Activated CD4-positive, alpha-beta memory T cell treated with anti-CD3 and anti-CD28 coated beads for 36 hours (primary cell): ENCODE data around the gene TRNAU1AP. TPM values are rescaled to one million over a fixed set of nuclear protein-coding genes. Genes with fewer than 3 reads are reported as not detected.
"Not testable (repeated sequence)": the region's sequence is repeated elsewhere in the genome, so short reads cannot be mapped to it uniquely, and the experiment has no call there.

ENCODE experiments used
- CTCF ChIA-PET: fragments of 350-600 bp; sonication (Branson Sonifier 250); formaldehyde crosslinking; loops from one replicate; lab custom pipeline; 2021; ENCODE audit warnings: antibody characterized with exemption, inconsistent platforms; lab: Charles Lee
- POLR2A ChIA-PET: fragments of 350-600 bp; sonication (Branson Sonifier 250); formaldehyde crosslinking; loops from one replicate; lab custom pipeline; 2021; ENCODE audit warnings: antibody characterized with exemption; lab: Charles Lee
- DNase-seq: peaks from one replicate; pipeline ENCODE4 v3.0.0-alpha.2; 2020
- H3K27ac Mint-ChIP-seq: one replicate; pipeline ENCODE4 v1.8.0; 2021; ENCODE audit warnings: mixed read lengths
- H3K27me3 Mint-ChIP-seq: one replicate; pipeline ENCODE4 v1.8.0; 2021; ENCODE audit warnings: mixed read lengths
- H3K36me3 Mint-ChIP-seq: one replicate; pipeline ENCODE4 v1.8.0; 2021; ENCODE audit warnings: mixed read lengths
- H3K4me1 Mint-ChIP-seq: one replicate; pipeline ENCODE4 v1.8.0; 2021; ENCODE audit warnings: low read depth, mixed read lengths
- H3K4me3 Mint-ChIP-seq: one replicate; pipeline ENCODE4 v1.8.0; 2021; ENCODE audit warnings: mild to moderate bottlenecking, mixed read lengths
- H3K9me3 Mint-ChIP-seq: one replicate; pipeline ENCODE4 v1.8.0; 2021; ENCODE audit warnings: mixed read lengths
- intact Hi-C: fragments of 100-400 bp; cut with micrococcal nuclease; formaldehyde crosslinking; loops from one replicate; pipeline ENCODE4 v1.15.1; 2023
- total RNA-seq, 2 experiments: library from RNA; stranded (reverse); gene quantifications; one replicate each; pipeline ENCODE4 v1.2.3, GENCODE V29; 2021

The TRNAU1AP gene
- total RNA-seq, 2 experiments from 2014 or later = 57.3 to 59.6 TPM

DNA sequence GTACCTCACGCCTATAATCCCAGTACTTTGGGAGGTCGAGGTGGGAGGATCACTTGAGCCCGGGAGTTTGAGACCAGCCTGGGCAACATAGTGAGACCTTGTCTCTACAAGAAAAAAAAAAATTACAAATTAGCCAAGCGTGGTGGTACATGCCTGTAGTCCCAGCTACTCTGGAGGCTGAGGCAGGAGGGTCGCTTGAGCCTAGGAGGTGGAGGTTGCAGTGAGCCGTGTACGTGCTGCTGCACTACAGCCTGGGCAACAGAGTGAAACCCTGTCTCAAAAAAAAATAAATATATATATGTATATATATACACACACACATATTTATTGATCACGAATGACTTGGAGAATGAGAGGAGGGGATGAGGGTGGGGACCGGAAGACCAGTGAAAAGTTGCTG lies 30.3 kb upstream of the TRNAU1AP start:
- H3K4me3 Mint-ChIP-seq, H3K27ac Mint-ChIP-seq, intact Hi-C loops, H3K9me3 Mint-ChIP-seq, H3K27me3 Mint-ChIP-seq, DNase-seq: not testable (repeated sequence)
- peaks cover 21% of the 10 kb centered on the region for H3K36me3 Mint-ChIP-seq
- peaks cover 24% of the 10 kb centered on the region for H3K4me1 Mint-ChIP-seq
- ChIA-PET CTCF (interaction anchor here (0.8 to 0.9 kb wide), 2 partner anchors 81 to 273 kb away, joined by 3 read pairs; no protein-coding TSS in a partner anchor), POLR2A (interaction anchor here (1.3 kb wide), 1 partner anchor 15 kb away, joined by 3 read pairs; no protein-coding TSS in a partner anchor)

DNA sequence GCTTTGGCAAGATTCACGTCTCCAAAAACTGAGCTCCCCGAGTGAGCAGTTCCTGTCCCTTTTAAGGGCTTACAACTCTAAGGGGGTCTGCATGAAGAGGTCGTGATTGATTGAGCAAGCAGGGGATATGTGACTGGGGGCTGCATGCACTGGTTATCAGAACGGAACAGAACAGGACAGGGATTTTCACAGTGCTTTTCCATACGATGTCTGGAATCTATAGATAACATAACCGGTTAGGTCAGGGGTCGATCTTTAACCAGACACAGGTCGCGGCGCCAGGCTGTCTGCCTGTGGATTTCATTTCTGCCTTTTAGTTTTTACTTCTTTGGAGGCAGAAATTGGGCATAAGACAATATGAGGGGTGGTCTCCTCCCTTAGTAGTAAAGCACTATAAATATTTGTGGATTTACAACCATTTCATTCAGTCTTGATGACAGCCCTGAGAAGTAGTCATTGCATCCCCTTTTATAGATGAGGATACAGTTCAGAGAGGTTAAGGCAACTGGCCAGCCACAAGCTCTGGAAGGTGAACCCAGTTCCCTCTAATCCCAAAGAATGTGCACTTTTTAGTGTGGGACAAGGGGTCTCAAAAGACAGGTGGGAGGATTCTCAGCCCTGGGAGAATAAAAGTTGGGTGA lies 27.8 kb upstream of the TRNAU1AP start:
- peaks cover 17% of the 10 kb centered on the region for H3K36me3 Mint-ChIP-seq
- intact Hi-C loops, H3K27ac Mint-ChIP-seq, H3K27me3 Mint-ChIP-seq, H3K4me1 Mint-ChIP-seq, H3K9me3 Mint-ChIP-seq, DNase-seq, H3K4me3 Mint-ChIP-seq: not testable (repeated sequence)
- ChIA-PET POLR2A (interaction anchor here (1.0 kb wide), 1 partner anchor 56 kb away, joined by 3 read pairs; no protein-coding TSS in a partner anchor), CTCF (interaction anchor here (1.0 kb wide), 1 partner anchor 352 kb away, joined by 3 read pairs; no protein-coding TSS in a partner anchor)

DNA sequence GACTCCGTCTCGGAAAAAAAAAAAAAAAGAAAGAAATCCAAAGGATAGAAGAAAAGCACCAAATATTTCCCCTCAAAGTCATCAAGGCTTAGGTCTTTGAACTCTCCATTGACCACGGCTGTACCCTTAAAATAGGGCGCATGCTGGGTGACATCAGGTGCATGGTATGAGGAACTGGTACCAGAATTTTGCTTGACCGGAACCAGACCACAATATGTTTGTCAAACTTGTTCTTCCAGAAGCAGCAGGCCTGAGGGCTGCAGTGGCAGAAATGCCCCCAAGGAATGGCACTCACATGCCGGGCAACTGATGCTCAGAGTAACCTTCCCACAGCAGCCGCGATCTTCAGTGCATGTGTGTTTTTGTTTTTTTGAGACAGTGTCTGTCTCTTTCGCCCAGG lies 26.0 kb upstream of the TRNAU1AP start:
- POLR2A ChIA-PET = no interaction called here
- Mint-ChIP-seq H3K9me3 (no peaks in the 10 kb centered on the region), H3K4me3 (no peak overlapping the region), H3K27me3 (no peaks in the 10 kb centered on the region), H3K4me1 (no peaks in the 10 kb centered on the region), H3K27ac (no peak overlapping the region), H3K36me3 (peaks cover 22% of the 10 kb centered on the region)
- CTCF ChIA-PET = no interaction called here
- intact Hi-C loops = no loop called here
- no peak for DNase-seq

DNA sequence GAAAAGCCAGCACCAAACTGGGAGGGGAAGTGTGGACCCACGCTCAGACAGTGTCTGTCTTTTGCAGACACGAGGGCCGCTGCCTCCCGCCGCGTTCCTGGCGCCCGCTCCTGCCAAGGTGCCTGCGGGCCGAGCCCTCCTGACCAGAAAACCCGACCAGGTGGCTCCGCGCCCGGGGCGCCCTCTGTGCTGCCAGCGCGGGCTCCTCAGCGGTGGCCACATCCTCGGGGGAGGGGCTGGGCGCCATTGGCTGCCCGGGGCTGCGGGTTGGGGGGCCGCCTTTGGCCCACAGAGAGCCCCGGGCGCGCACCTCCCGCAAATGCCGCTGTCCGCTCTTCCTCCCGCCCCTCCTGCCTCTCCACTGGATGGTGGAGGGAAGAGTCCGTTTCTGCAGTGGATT lies 22.4 kb upstream of the TRNAU1AP start:
- H3K4me3 Mint-ChIP-seq = no peak overlapping the region
- no peak for DNase-seq
- H3K27ac Mint-ChIP-seq = no peak overlapping the region
- no peaks in the 10 kb centered on the region for H3K27me3 Mint-ChIP-seq
- POLR2A ChIA-PET = no interaction called here
- intact Hi-C loops = no loop called here
- no peaks in the 10 kb centered on the region for H3K9me3 Mint-ChIP-seq
- CTCF ChIA-PET = no interaction called here
- H3K36me3 Mint-ChIP-seq = peaks cover 26% of the 10 kb centered on the region
- H3K4me1 Mint-ChIP-seq = no peaks in the 10 kb centered on the region

DNA sequence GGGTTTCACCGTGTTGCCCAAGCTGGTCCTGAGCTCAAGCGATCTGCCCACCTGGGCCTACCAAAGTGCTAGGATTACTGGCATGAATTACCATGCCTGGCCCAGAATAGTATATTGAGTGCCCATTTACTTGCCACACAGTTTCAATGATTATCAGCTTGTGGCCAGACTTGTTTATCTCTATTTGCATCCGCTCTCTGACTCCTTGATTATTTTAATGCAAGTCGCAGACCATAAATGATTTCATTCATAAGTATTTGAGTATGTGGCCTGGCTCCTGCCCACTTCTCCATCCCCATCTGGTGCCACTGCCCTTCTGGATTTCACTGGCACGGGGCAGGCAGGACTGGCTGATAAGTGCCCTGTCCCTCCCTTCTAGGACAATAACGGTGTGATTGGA lies 18.2 kb upstream of the TRNAU1AP start:
- H3K27me3 Mint-ChIP-seq = no peaks in the 10 kb centered on the region
- ChIA-PET POLR2A (interaction anchor here (0.9 kb wide), 1 partner anchor 45 kb away, joined by 3 read pairs; no protein-coding TSS in a partner anchor), CTCF (no interaction called here)
- H3K4me3 Mint-ChIP-seq = no peak overlapping the region
- no peaks in the 10 kb centered on the region for H3K4me1 Mint-ChIP-seq
- no peak overlapping the region for H3K27ac Mint-ChIP-seq
- peaks cover 36% of the 10 kb centered on the region for H3K36me3 Mint-ChIP-seq
- no peak for DNase-seq
- intact Hi-C loops = no loop called here
- no peaks in the 10 kb centered on the region for H3K9me3 Mint-ChIP-seq

DNA sequence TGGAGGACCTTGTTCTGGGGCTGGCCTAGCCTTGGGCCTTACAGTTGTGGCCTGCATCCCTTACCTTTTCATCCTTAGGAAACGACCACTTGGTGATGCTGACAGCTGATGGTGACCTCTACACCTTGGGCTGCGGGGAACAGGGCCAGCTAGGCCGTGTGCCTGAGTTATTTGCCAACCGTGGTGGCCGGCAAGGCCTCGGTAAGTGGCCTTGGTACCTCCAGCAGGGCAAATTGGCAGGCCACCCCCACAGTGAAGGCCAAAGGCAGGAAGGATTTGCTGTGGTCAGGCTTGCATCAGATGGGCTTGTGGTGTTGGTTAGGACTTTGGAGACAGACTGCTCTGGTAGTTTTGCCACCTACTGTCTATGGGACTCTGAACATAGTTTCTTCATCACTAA lies 17.7 kb upstream of the TRNAU1AP start:
- POLR2A ChIA-PET = interaction anchor here (1.6 kb wide), 1 partner anchor 18 kb away, joined by 3 read pairs; the partner anchor contains the start of gene TRNAU1AP
- Mint-ChIP-seq H3K4me1 (no peaks in the 10 kb centered on the region), H3K27me3 (no peaks in the 10 kb centered on the region), H3K27ac (no peak overlapping the region), H3K4me3 (no peak overlapping the region), H3K9me3 (no peaks in the 10 kb centered on the region), H3K36me3 (peaks cover 35% of the 10 kb centered on the region)
- no peak for DNase-seq
- CTCF ChIA-PET = no interaction called here
- intact Hi-C loops = no loop called here

DNA sequence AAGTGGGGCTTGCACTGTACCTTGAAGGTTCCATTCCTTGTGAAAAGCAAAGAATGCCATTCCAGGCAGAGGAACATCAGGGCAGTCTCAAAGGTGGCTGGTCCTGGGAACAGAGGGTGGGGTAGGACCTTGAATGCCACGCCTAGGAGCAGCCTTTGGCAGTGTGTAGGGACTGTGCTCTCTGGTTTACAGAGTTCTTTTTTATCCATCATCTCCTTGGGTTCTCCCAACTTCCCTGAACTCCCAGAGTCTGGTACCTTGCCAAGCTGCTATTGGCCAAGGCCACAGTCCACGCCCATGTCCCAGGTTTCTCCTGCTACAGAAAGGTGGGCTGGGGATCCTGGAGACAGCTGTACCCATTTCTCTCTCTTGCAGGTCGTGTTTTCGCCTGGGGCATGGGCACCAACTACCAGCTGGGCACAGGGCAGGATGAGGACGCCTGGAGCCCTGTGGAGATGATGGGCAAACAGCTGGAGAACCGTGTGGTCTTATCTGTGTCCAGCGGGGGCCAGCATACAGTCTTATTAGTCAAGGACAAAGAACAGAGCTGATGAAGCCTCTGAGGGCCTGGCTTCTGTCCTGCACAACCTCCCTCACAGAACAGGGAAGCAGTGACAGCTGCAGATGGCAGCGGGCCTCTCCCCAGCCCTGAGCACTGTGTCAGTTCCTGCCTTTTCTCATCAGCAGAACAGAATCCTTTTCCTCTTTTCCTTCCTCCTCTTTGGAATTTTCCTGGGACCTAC lies 15.3 kb upstream of the TRNAU1AP start:
- POLR2A ChIA-PET = interaction anchor here (0.6 kb wide), 1 partner anchor 79 kb away, joined by 3 read pairs; no protein-coding TSS in a partner anchor
- Mint-ChIP-seq H3K9me3 (no peaks in the 10 kb centered on the region), H3K27ac (no peak overlapping the region), H3K4me3 (no peak overlapping the region), H3K27me3 (no peaks in the 10 kb centered on the region), H3K36me3 (peaks cover 21% of the 10 kb centered on the region), H3K4me1 (no peaks in the 10 kb centered on the region)
- intact Hi-C loops = no loop called here
- CTCF ChIA-PET = interaction anchor here (0.5 to 0.7 kb wide), 2 partner anchors 45 to 65 kb away, joined by 3 read pairs; no protein-coding TSS in a partner anchor
- no peak for DNase-seq

DNA sequence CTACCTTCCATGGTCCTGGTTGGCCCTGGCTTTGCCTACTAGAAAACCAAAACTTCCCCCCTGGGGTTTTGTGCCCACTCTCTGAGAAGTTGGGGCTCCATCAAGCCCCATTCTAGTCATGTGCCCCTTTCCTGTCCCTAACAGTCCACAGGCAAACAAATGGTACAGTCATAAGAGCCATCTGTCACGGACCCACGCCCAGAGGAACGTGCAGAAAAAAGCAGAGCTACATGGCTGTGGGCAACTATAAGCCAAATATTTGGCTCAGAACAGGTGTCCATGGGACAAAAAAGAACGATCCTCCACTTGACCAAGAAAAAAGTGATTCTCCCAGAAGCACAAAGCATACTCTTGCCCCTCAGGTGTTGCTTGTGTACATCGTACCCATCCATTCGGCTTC lies 14.6 kb upstream of the TRNAU1AP start:
- no peak for DNase-seq
- CTCF ChIA-PET = interaction anchor here (0.5 to 0.7 kb wide), 2 partner anchors 45 to 65 kb away, joined by 3 read pairs; no protein-coding TSS in a partner anchor
- intact Hi-C loops = no loop called here
- Mint-ChIP-seq H3K4me3 (no peak overlapping the region), H3K27ac (no peak overlapping the region), H3K9me3 (no peaks in the 10 kb centered on the region), H3K27me3 (no peaks in the 10 kb centered on the region), H3K4me1 (no peaks in the 10 kb centered on the region), H3K36me3 (peaks cover 21% of the 10 kb centered on the region)
- POLR2A ChIA-PET = no interaction called here

DNA sequence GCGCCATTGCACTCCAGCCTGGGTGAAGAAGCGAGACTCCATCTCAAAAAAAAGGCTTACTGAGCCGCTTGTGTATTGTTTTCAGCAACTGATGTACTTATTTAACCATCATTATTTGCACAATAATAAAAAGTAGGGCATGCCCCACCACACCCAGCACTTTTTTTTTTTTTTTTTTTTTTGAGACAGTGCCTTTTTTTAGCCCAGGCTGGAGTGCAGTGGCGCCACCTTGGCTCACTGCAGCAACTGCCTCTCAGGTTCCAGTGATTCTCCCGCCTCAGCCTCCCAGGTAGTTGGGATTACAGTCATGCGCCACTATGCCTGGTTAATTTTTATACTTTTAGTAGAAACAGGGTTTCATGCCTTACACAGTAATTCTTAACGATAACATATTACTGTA lies 12.2 kb upstream of the TRNAU1AP start:
- H3K36me3 Mint-ChIP-seq = peaks cover 11% of the 10 kb centered on the region
- POLR2A ChIA-PET = no interaction called here
- intact Hi-C loops = no loop called here
- no peak overlapping the region for H3K4me3 Mint-ChIP-seq
- no peak for DNase-seq
- CTCF ChIA-PET = no interaction called here
- no peaks in the 10 kb centered on the region for H3K4me1 Mint-ChIP-seq
- no peaks in the 10 kb centered on the region for H3K27me3 Mint-ChIP-seq
- no peaks in the 10 kb centered on the region for H3K9me3 Mint-ChIP-seq
- no peak overlapping the region for H3K27ac Mint-ChIP-seq

DNA sequence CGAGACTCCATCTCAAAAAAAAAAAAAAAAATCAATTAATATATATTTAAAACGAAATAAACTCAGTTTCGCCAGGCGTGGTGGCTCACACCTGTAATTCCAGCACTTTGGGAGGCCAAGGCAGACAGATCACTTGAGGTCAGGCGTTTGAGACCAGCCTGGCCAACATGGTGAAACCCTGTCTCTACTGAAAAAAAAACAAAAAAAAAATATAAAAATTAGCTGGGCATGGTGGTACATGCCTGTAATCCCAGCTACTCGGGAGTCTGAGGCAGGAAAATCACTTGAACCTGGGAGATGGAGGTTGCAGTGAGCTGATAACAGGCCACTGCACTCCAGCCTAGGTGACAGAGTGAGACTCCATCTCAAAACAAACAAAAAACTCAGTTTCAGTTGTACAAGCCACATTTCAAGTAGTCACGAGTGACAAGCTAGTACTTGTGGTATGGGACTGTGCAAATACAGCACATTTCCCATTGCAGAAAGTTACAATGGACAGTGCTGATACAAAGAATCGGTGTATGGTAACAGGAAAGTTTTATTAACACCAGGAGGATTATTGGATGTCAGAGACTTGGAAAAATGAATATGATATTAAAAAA lies 11.4 kb upstream of the TRNAU1AP start:
- H3K36me3 Mint-ChIP-seq, H3K27me3 Mint-ChIP-seq, intact Hi-C loops, H3K27ac Mint-ChIP-seq, DNase-seq, H3K4me3 Mint-ChIP-seq, H3K9me3 Mint-ChIP-seq, H3K4me1 Mint-ChIP-seq: not testable (repeated sequence)
- CTCF ChIA-PET = interaction anchor here (0.6 kb wide), 1 partner anchor 546 kb away, joined by 3 read pairs; no protein-coding TSS in a partner anchor
- POLR2A ChIA-PET = interaction anchor here (0.6 to 0.9 kb wide), 2 partner anchors 32 to 41 kb away, joined by 3 to 5 read pairs; no protein-coding TSS in a partner anchor

DNA sequence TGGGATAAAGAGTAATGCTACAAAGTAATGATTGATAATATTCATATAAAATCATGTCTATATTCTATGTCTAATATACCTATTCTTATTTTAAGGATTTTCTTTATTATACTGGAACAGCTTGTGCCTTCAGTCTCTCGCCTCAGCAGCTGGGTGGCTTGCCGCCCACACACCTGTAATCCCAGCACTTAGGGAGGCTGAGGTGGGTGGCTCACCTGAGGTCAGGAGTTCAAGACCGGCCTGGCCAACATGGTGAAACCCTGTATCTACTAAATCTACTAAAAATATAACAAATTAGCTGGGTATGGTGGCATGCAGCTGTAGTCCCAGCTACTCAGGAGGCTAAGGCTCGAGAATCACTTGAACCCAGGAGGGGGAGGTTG lies 7.6 kb upstream of the TRNAU1AP start:
- Mint-ChIP-seq H3K4me1 (no peaks in the 10 kb centered on the region), H3K9me3 (no peaks in the 10 kb centered on the region), H3K27ac (no peak overlapping the region), H3K4me3 (no peak overlapping the region), H3K27me3 (no peaks in the 10 kb centered on the region), H3K36me3 (no peaks in the 10 kb centered on the region)
- no peak for DNase-seq
- POLR2A ChIA-PET = interaction anchor here (0.5 to 1.8 kb wide), 2 partner anchors 36 to 88 kb away, joined by 3 to 6 read pairs; no protein-coding TSS in a partner anchor
- CTCF ChIA-PET = no interaction called here
- intact Hi-C loops = no loop called here

DNA sequence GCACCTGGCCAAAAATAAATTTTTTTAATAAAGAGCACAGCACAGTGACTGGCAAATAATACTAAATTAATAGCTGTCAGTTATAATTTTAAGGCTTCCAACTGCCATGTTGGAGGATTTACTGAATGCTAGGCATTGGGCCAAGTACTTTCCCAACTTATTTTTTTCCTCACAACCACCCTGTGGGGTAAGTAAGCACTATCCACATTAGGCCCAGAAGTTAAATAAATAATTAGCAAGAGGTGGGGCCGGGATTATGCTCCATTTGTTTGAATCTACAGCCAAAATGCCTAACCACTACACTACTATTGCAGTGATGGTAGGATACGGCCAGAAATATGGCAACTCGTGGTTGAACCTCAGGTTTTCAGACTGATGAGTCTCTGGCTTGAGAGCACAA lies 4.6 kb upstream of the TRNAU1AP start:
- DNase-seq = no peak
- POLR2A ChIA-PET = no interaction called here
- Mint-ChIP-seq H3K9me3 (no peaks in the 10 kb centered on the region), H3K4me1 (peaks cover 3% of the 10 kb centered on the region), H3K36me3 (peaks cover 3% of the 10 kb centered on the region), H3K4me3 (no peak overlapping the region), H3K27me3 (no peaks in the 10 kb centered on the region), H3K27ac (no peak overlapping the region)
- intact Hi-C loops = no loop called here
- CTCF ChIA-PET = no interaction called here
